ENCODE results near the gene CACNA1C. TPM values are rescaled to one million over a fixed set of nuclear protein-coding genes. Genes with fewer than 3 reads are reported as not detected.
A peak's percentile ranks its signal among the peaks of the same experiment; 100 is the strongest.

CACNA1C gene
- total RNA-seq, 1 donor from 2014 or later = not detected

DNA sequence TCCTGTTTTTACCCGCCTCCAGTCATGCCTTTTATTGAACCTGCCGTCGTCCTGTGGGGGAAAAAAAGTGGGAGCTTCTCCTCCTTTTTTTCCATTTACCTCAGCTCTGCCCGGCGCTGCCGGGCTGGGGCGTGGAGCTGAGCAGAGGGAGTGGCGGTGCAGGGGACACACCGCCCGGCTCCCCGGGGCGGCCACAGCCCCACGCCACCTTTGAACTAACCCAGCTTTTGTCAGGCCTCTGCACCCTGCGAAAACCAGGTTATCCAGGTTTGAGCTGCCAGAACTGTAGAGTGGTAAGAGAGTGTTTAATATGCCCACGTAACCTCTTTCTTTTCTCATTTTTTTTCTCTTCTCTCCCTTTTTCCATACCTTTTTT lies 581.0 kb downstream of the CACNA1C start:
- no peak for DNase-seq (ENCODE audit: low read depth)

DNA sequence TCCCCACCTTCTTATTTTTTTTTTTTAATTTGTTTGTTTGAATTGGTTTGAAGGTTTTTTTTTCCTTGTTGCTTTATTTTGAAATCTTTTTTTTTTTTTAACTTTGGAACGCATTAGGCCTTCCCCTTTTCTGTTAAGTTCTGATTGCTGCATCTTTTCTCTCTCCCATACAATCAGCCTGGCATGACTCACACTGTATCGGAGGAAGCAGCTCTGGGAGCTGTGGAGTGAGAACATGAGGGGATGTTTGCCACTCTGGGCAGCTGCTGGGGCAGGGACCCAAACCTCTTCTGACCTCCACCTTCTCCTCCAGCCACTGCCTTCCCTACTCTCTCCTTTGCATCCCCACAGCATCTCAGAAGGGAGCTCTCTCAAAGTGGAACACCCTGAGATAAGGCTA lies 581.7 kb downstream of the CACNA1C start:
- no peak for DNase-seq (ENCODE audit: low read depth)

- no peak for DNase-seq (ENCODE audit: low read depth)
Observed at GRCh38 chr12:2636741-2637340, 584.1 kb downstream of the CACNA1C start.

DNA sequence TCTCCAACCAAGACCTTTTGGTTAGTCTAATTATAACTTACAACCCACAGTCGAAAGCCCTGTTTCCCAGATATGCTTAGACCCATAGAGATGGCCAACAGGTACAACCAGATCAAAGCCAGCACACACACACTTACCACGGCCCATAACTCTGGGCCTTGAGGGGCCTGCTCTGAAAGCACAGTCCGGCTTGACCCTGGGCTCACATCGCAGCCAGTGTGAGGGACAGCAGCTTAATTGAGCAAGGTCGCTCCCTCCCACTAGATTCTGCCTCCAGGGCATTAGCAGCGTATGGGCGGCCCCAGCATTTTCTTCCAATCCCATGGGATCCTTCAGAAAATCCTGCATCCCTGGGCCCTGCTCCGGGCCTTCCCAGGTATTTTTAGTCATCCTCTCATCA lies 584.6 kb downstream of the CACNA1C start:
- DNase-seq (ENCODE audit: low read depth) = peak; percentile 3

DNA sequence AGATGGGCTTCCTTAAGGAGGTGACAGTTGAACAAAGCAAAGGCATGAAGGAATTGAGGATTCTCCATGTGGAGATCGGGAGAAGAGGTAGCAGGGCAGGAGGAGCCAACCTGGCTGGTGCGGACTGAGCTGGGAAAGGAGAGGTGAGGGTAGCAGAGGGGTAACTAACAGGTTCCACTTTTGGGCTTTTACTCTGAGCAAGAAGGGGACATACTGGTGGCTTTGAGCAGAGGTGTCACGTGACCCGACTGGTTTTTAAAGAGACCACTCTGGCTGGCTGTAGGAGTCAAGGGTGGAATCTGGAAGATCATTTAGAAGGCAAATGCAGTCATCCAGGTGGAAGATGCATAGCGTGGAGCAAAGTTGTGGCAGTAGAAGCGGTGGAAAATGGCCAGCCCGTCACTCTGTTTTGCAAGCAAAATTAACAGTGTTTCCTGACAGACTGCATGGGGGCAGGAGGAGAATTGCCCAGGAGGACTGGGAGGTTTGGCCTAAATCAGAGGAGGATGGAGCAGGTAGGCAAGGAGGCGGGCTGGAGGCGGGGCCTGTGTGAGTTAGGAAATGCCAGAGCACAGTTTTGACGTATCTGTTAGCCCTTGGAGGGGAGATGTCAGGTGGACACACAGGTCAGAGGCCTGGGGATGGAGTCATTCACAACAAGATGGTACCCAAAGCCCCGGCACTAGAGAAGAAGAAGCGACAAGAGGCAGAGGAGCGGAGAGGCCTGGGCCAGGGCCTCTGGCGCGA lies 585.7 kb downstream of the CACNA1C start:
- no peak for DNase-seq (ENCODE audit: low read depth)

DNA sequence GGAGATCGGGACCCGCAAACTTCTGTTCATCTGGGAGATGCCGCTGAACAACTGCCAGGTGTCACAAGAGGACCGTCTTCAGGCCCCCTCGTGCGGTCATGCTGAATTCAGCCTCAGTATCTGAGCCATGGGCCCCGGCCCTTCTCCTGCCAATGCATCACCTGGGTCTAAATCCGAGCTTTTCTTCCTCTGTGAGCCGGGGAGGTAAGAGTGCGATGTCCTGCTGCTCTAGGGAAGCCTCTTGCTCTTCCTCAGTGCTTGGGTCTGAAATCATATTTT lies 586.2 kb downstream of the CACNA1C start:
- no peak for DNase-seq (ENCODE audit: low read depth)

DNA sequence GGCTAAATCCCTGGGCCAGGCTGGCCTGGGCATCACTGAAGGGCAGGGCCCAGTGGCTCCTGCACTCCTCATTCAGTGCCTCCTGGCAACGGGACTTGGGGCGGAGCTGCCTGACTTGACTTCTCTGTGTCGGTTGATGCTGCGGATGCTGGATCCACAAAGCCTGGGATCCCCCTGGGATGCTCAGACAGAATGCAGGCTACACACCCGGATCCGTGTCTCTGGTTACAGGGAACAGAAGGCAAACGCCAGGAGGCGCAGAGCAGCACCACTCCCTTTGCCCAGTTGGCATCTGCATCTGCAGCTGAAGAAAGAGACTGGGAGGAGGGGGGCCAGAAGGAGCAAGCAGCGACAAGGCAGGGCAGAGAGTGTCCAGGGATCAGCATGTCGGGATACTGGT lies 587.5 kb downstream of the CACNA1C start:
- DNase-seq (ENCODE audit: low read depth) = peak; percentile 71

DNA sequence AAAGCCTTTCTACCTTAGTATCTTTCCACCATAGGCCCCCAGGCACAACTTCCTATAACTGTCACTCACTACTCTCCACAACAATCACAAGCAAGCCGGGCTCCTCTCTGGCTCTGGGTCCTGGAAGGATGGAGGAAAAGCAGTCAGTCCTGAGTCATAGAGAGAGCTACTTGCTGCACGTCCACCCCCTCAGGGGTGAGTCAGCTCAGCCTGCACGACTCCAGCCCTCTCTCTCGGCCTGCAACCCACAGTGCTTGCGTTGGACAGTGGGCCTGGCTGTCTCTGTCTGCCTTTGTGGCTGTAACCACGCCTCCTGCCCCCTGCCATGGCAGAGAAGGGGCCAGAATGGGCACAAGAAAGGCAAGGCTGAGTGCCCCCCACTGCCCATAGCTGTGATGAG lies 587.9 kb downstream of the CACNA1C start:
- DNase-seq (ENCODE audit: low read depth) = peak; percentile 90

GRCh38 chr12:2641207-2641606 lies 588.4 kb downstream of the CACNA1C start:
- DNase-seq (ENCODE audit: low read depth) = peak; percentile 39

DNA sequence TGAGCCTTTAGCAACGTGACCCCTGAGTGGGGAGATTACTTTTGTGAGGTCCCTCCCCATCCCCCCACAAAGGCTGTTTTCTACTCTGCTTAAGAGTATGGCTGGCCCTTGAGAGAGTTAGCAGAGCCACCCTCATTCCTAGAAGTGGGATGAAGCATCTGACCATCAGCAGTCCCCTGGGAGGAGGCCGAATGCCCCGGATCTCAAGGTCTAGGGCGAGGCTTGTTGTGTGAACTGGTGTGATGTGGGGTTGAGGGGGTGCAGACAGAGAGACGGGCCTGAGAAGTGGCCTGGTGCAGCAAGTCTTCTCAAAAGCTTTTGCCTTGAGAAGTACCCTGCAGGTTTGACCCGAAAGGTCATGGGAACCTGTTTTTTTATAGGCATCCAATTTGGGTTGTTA lies 589.0 kb downstream of the CACNA1C start:
- DNase-seq (ENCODE audit: low read depth) = no peak

- DNase-seq (ENCODE audit: low read depth) = no peak
Observed at GRCh38 chr12:2642176-2642892, 589.5 kb downstream of the CACNA1C start.

- DNase-seq (ENCODE audit: low read depth) = no peak
Observed at GRCh38 chr12:2642896-2643425, 590.2 kb downstream of the CACNA1C start.

DNA sequence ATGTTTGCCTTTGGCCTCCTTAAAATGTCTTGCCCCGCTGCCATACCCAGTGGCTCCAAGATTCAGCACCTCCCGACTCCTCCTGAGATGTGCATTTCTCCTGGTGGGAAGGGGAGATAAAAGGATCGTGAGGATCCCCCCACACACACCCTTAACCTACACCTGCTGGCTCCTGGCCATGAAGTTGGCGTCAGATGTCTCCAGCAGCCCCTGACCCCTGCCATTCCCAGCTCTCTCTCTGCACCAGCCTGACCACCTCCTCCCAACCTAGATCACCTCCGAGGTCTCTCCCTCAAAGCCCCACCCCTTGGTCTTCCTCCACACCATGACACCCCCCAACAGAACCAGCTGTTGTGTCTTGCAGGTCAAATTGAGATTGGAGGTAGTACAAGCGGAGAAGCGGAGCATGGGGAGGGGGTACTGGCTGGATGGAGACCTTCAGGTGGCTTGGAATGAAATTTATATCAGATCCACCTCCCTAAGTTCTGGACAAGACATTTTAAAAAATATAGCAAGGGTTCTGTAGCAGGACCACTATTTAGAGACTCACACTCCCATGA lies 590.9 kb downstream of the CACNA1C start:
- no peak for DNase-seq (ENCODE audit: low read depth)

DNA sequence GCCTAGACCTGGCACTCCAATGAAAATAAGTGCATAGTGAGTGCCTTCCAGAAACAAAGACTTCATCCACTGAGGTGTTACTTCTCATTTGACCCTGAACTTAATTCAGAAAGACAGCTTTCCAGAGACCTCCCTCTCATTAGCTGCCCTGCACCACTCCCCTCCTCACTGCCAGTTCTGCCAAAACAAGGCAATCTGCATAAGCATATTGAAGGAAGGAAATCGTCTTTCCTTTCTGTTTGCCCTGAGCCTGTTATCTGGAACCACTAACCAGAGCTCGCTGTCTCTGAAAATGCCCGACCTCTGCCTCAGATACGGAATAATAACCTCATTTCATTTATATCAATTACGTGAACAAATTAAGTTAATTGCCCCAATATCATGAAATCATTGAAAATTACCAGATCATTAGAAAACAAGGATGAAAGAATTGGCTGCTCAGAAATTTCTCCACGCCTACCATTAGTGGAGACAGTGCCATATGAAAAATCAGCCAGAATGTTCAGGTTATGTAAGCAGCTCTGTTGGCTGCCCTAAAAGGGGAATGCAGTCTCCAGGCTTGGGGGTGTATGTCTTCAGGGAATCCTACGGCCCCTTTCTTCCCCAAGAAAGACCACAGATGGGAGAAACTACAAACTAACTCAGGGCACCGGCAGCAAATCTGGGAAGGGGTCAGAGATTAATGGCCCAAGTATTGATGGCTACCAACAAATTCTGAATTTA lies 592.1 kb downstream of the CACNA1C start:
- no peak for DNase-seq (ENCODE audit: low read depth)

GRCh38 chr12:2645460-2645859 lies 592.7 kb downstream of the CACNA1C start:
- DNase-seq (ENCODE audit: low read depth) = peak; percentile 39

- no peak for DNase-seq (ENCODE audit: low read depth)
Observed at GRCh38 chr12:2646341-2646740, 593.6 kb downstream of the CACNA1C start.

- no peak for DNase-seq (ENCODE audit: low read depth)
Observed at GRCh38 chr12:2647186-2647585, 594.4 kb downstream of the CACNA1C start.

- no peak for DNase-seq (ENCODE audit: low read depth)
Observed at GRCh38 chr12:2648406-2648805, 595.6 kb downstream of the CACNA1C start.

DNA sequence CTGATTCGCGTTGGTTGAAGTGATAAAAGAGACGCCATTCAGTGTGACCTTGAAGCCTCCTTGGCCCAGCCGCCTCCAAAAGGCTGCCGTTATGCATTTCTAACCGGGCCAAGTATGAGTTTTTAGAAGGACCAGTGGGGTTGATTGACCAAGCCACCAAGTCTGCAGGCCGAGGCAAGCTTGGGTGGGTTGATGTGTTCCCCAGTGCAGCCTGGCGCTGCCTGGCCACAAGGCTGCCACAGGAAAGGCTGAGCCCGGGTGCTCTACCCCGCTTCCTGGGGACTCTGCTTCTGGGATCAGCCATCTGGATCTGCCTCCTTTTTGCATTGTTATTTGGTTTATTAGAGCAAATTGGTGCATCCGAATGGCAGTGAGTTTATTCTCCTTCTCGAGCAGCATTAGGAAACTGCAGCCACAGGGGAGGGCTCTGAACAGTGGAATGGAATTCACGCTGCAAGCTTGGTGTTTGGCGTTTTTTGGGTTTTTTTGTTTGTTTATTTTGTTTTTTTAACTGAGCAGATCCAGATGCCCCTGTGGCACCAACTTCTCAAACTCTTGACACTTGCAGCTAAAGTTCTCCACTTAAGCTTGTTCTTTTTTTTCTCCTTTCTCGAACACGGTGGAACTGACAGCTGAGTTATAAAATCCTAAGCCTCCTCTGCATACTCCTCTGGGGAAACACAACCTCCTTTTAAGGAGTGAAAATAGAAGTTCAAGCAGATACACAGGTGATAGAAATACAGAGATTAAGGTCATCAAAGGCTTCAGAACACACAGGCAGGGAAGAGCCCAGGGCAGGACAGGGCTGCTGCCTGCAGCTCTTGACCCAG lies 596.6 kb downstream of the CACNA1C start:
- DNase-seq (ENCODE audit: low read depth) = no peak

GRCh38 chr12:2650261-2651067 lies 597.7 kb downstream of the CACNA1C start:
- no peak for DNase-seq (ENCODE audit: low read depth)

All from myocyte (in vitro differentiated cells).